Right atrium auricular region (tissue), 2 donors: ENCODE measurements around the gene DPYSL3. TPM values are rescaled to one million over a fixed set of nuclear protein-coding genes. Genes with fewer than 3 reads are reported as not detected.

ENCODE experiments used
- DNase-seq: peaks from one replicate; pipeline ENCODE4 v3.0.0-alpha.2; 2019; ENCODE audit warnings: low spot score
- H3K27ac ChIP-seq, 2 donors: fragments of 200-600 bp; sonication (generic); 1 replicate in 1 of 2; 2 replicates in 1 of 2; pipeline ENCODE4 v1.5.1; 2016 to 2019
- H3K27me3 ChIP-seq, 2 donors: fragments of 200-600 bp; sonication (generic); one replicate each; pipeline versions ENCODE4 v1.5.1 to v1.6.0; 2017 to 2019
- H3K36me3 ChIP-seq: fragments of 200-600 bp; sonication (generic); one replicate; pipeline ENCODE4 v1.5.1; 2016
- H3K4me1 ChIP-seq, 2 donors: fragments of 200-600 bp; sonication (generic); one replicate each; pipeline versions ENCODE4 v1.5.1 to v1.6.0; 2017 to 2019
- H3K4me3 ChIP-seq, 2 donors: fragments of 200-600 bp; sonication (generic); 1 replicate in 1 of 2; 2 replicates in 1 of 2; pipeline ENCODE4 v1.5.1; 2017 to 2019; ENCODE audit warnings: mild to moderate bottlenecking in 1 of 2, moderate library complexity in 1 of 2
- H3K9me3 ChIP-seq, 2 donors: fragments of 200-600 bp; sonication (generic); one replicate each; pipeline ENCODE4 v1.5.1; 2019
- total RNA-seq, 2 donors: library from RNA; depleted of rRNA; stranded (reverse); fragments of >200 nt; gene quantifications; one replicate each; pipeline ENCODE4 v1.1.0, GENCODE V29; 2016
- TF ChIP-seq, protein P1 (sequence below), 2 donors: fragments of 200-600 bp; sonication (generic); IDR thresholded peaks; one replicate each; pipeline ENCODE4 v1.5.1; 2019; ENCODE audit warnings: antibody characterized with exemption in 2 of 2

Gene DPYSL3
- total RNA-seq, 2 donors from 2014 or later = 45.3 to 56.2 TPM

DNA sequence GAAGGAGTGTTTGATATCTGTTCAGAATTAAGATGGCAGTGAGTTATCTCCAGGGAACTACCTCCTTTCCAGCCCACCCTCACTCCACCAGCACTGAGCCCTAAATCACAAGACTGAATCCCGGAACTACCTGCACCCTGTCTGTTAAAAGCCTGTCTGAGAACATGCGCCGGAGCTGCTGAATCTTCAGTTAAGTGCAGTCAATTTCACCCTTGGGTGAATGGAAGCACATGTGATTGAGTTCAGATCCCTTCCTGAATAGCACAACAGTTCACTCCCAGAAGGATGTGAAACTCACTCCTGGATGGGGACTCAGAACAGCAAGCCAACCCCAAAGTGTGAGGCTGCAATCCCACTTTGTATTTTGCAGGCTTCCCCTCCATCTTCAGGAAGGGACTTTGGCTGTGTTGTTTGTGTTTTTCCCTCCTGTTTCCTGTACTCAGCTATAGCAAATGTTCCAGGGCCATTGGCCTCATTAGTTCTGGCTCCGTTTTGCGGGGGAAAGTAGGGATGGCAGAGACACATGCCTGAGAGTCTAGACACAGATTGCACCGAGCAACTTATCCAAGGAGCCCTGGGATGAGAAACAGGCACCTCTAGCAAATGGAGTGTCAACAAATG is 43.4 kb downstream of the DPYSL3 start:
- Histone ChIP-seq H3K4me1 (peaks cover 0 to 20% of the 10 kb centered on the region in 2 donors), H3K27ac (peak overlapping the region in 1 of 2 donors; percentile 55), H3K4me3 (no peak overlapping the region), H3K9me3 (no peaks in the 10 kb centered on the region), H3K27me3 (no peaks in the 10 kb centered on the region), H3K36me3 (no peaks in the 10 kb centered on the region)
- DNase-seq = no peak
- TF ChIP-seq, protein P1, sequence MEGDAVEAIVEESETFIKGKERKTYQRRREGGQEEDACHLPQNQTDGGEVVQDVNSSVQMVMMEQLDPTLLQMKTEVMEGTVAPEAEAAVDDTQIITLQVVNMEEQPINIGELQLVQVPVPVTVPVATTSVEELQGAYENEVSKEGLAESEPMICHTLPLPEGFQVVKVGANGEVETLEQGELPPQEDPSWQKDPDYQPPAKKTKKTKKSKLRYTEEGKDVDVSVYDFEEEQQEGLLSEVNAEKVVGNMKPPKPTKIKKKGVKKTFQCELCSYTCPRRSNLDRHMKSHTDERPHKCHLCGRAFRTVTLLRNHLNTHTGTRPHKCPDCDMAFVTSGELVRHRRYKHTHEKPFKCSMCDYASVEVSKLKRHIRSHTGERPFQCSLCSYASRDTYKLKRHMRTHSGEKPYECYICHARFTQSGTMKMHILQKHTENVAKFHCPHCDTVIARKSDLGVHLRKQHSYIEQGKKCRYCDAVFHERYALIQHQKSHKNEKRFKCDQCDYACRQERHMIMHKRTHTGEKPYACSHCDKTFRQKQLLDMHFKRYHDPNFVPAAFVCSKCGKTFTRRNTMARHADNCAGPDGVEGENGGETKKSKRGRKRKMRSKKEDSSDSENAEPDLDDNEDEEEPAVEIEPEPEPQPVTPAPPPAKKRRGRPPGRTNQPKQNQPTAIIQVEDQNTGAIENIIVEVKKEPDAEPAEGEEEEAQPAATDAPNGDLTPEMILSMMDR (IDR thresholded peaks at IDR 0.05) = no peak

DNA sequence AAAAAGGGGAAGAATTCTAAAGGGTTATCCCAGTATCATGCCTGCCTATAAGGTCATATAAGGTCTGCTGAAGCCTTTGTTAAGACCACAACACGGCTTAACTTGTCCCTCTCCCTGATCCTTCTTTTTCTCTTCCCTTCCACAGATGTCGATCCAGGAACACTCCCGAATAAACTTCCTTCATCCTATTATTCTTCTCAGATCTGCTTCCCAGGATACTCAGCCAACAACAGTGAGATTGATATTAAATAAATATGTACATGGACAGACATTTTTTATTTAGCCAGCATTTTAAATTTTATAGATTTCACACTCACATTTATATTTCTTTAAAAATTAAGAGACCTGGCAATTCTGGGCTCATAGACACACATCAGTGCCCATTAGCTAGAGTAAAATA is 44.1 kb downstream of the DPYSL3 start:
- no peak for DNase-seq
- Histone ChIP-seq H3K27me3 (no peaks in the 10 kb centered on the region), H3K4me1 (peaks cover 0 to 20% of the 10 kb centered on the region in 2 donors), H3K27ac (peak overlapping the region in 1 of 2 donors; percentile 55), H3K9me3 (peaks cover 0 to 3% of the 10 kb centered on the region in 2 donors), H3K4me3 (no peak overlapping the region), H3K36me3 (no peaks in the 10 kb centered on the region)
- TF ChIP-seq, protein P1 (IDR thresholded peaks at IDR 0.05) = no peak

DNA sequence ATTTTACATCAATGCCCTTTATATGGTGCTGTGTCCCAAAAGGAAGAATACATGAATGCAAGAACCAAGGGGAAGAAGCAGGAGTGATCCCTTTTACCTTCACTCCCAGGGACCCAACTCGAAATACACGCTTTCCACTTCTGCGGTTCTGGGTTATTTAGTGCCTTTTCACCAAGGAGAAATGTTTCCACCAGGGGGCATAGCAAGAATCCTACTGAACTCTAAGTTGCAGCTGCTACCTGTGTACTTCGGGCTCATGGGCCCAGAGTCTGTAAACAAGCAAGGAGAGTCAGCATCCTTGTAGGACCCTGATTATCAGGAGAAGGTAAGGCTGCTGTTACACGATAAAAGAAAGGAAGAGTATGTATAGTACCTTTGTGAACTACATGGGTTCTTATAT is 45.7 kb downstream of the DPYSL3 start:
- DNase-seq = no peak
- peaks cover 0 to 20% of the 10 kb centered on the region in 2 donors for H3K4me1 ChIP-seq
- no peak overlapping the region for H3K4me3 ChIP-seq
- H3K36me3 ChIP-seq = no peaks in the 10 kb centered on the region
- H3K27ac ChIP-seq = no peak overlapping the region
- H3K9me3 ChIP-seq = peaks cover 0 to 9% of the 10 kb centered on the region in 2 donors
- H3K27me3 ChIP-seq = no peaks in the 10 kb centered on the region
- TF ChIP-seq, protein P1 (IDR thresholded peaks at IDR 0.05) = peak; percentile 19 to 63

DNA sequence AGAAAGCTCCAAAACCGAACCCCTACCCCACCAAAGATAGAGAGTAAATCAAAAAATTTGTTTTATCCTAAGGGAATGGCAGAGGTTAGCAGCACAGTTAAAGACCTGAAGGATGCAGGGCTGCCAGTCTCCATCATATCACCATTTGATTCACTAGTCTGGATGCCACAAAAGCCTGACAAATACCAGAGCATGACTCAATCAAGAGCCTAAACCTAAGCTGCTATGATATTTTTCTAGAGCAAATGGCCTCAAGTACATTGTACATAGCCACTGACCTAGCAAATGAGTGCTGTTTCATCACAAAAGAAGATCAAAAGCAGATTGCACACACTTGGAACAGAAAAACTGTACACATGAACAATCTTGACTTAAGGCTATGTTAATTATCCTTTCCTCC is 48.0 kb downstream of the DPYSL3 start:
- Histone ChIP-seq H3K4me1 (peaks cover 0 to 10% of the 10 kb centered on the region in 2 donors), H3K4me3 (no peak overlapping the region)

DNA sequence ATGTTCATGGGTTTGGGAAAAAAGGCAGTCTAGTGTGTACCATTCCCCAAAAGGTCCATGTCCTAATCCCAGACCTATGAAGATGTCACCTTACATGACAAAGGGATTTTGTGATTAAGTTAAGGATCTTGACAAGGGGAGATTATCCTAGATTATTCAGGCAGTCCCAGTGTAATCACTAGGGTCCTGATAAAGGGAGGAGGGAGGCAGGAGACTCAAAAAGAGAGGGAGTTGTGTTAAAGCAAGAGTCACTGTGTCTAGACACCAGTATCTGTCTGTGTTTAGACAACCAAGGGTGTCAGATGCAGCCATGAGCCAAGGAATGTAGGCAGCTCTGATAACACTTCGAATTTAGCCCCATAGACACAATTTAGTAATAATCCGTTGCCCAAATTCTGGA is 49.5 kb downstream of the DPYSL3 start:
- H3K4me3 ChIP-seq = no peak overlapping the region
- H3K9me3 ChIP-seq = peaks cover 0 to 9% of the 10 kb centered on the region in 2 donors
- TF ChIP-seq, protein P1 (IDR thresholded peaks at IDR 0.05) = no peak
- no peak overlapping the region for H3K27ac ChIP-seq
- peaks cover 0 to 10% of the 10 kb centered on the region in 2 donors for H3K4me1 ChIP-seq
- no peaks in the 10 kb centered on the region for H3K36me3 ChIP-seq
- no peaks in the 10 kb centered on the region for H3K27me3 ChIP-seq
- no peak for DNase-seq

More for the DNA sequence above, 48.0 kb downstream of the DPYSL3 start:
- Histone ChIP-seq H3K27ac (no peak overlapping the region), H3K9me3 (peaks cover 0 to 9% of the 10 kb centered on the region in 2 donors), H3K27me3 (no peaks in the 10 kb centered on the region), H3K36me3 (no peaks in the 10 kb centered on the region)
- TF ChIP-seq, protein P1 (IDR thresholded peaks at IDR 0.05) = no peak
- DNase-seq = no peak

DNA sequence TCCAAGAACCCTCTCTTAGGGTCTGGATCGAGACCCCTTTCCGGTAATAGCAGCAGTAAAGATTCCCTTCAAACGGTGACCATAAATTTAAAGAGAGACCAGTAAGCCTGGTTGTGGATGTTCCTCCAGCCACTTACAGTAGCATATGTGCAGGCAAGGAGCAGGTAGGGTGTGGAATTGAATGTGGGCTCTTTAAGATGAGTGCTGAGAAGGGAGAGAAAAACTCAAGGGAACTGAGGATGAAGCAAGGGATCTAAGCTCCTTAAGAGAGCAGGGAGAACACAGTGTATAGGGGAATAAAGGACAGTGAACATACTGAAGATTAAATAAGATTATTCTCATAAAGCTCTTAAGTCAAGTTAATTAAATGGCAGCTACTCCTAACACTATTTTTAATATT is 51.3 kb downstream of the DPYSL3 start:
- Histone ChIP-seq H3K9me3 (peaks cover 0 to 9% of the 10 kb centered on the region in 2 donors), H3K36me3 (no peaks in the 10 kb centered on the region), H3K27me3 (no peaks in the 10 kb centered on the region), H3K27ac (no peak overlapping the region), H3K4me1 (peaks cover 0 to 23% of the 10 kb centered on the region in 2 donors), H3K4me3 (no peak overlapping the region)
- TF ChIP-seq, protein P1 (IDR thresholded peaks at IDR 0.05) = no peak
- no peak for DNase-seq
